Upper lobe of left lung (tissue), 6 donors: Measurements from ENCODE around the gene SPTB. TPM values are rescaled to one million over a fixed set of nuclear protein-coding genes. Genes with fewer than 3 reads are reported as not detected.
A peak's percentile ranks its signal among the peaks of the same experiment; 100 is the strongest.

Experiments used
- ATAC-seq, 2 donors: fragments of 200-7000 bp; cut with Tn5 transposase; one replicate each; pipeline ENCODE4 v1.9.1; 2022; ENCODE audit warnings: mild to moderate bottlenecking in 2 of 2, moderate library complexity in 2 of 2; ENCODE audit not compliant: low FRiP score in 2 of 2
- DNase-seq, 2 donors: peaks; one replicate each; pipeline ENCODE4 v3.0.0-alpha.2; 2019 to 2020
- H3K27ac ChIP-seq, 4 donors: fragments of 200-600 bp; sonication (generic); one replicate each; pipeline ENCODE4 v1.5.1; 2016 to 2019
- H3K27me3 ChIP-seq, 4 donors: fragments of 200-600 bp; sonication (generic); one replicate each; pipeline ENCODE4 v1.5.1; 2017 to 2019
- H3K36me3 ChIP-seq, 4 donors: fragments of 200-600 bp; sonication (generic); one replicate each; pipeline ENCODE4 v1.5.1; 2016 to 2019
- H3K4me1 ChIP-seq, 4 donors: fragments of 200-600 bp; sonication (generic); one replicate each; pipeline ENCODE4 v1.5.1; 2018 to 2019
- H3K4me3 ChIP-seq, 4 donors: fragments of 200-600 bp; sonication (generic); one replicate each; pipeline ENCODE4 v1.5.1; 2017 to 2019; ENCODE audit warnings: mild to moderate bottlenecking in 2 of 4, moderate library complexity in 1 of 4
- H3K9me3 ChIP-seq, 4 donors: fragments of 200-600 bp; sonication (generic); one replicate each; pipeline ENCODE4 v1.5.1; 2018 to 2019
- EP300 ChIP-seq, 4 donors: sonication (generic); formaldehyde crosslinking; IDR thresholded peaks; one replicate each; pipeline ENCODE4 v1.5.1; 2017; ENCODE audit warnings: antibody characterized with exemption in 4 of 4, control low read depth in 2 of 4
- POLR2A ChIP-seq, 4 donors: fragments of 450-650 bp; IDR thresholded peaks; one replicate each; pipeline ENCODE4 v1.5.1; 2016 to 2017; ENCODE audit warnings: antibody characterized with exemption in 4 of 4, mild to moderate bottlenecking in 2 of 4
- POLR2AphosphoS5 ChIP-seq, 2 donors: sonication (generic); formaldehyde crosslinking; IDR thresholded peaks; one replicate each; pipeline ENCODE4 v1.5.1; 2017; ENCODE audit warnings: antibody characterized with exemption in 2 of 2
- WGBS, 2 donors: methylation state at CpG; one replicate each; pipeline ENCODE4 v1.1.5; 2017 to 2018; 5-methylcytosine and 5-hydroxymethylcytosine counted together
- total RNA-seq, 6 donors: library from RNA; depleted of rRNA in 4 of 6; stranded (reverse); fragments of >200 nt in 4 of 6; gene quantifications; one replicate each; pipeline versions ENCODE4 v1.1.0 to v1.2.1, GENCODE V29; 2016 to 2021
- TF ChIP-seq, protein P1 (sequence below), 6 experiments: fragments of 450-650 bp in 4 of 6; fragments of 200-600 bp in 2 of 6; sonication (generic) in 2 of 6; IDR thresholded peaks; one replicate each; pipeline ENCODE4 v1.5.1; 2016 to 2019; ENCODE audit warnings: antibody characterized with exemption in 6 of 6
- donor health status: DM: no; HTN: no; CAD: no; lungs with moderate emphysema.
- donor health status: DM: no; HTN: yes; CAD: no; lungs with severe emphysema.

The SPTB gene
- total RNA-seq, 6 donors from 2014 or later = 2.1 to 3.3 (median 2.7) TPM

GRCh38 chr14:64926398-64926995, 46.8 kb upstream of the SPTB start:
- TF ChIP-seq POLR2AphosphoS5 (IDR thresholded peaks at IDR 0.05) (no peak), POLR2A (IDR thresholded peaks at IDR 0.05) (no peak), EP300 (IDR thresholded peaks at IDR 0.05) (no peak)
- TF ChIP-seq, protein P1, sequence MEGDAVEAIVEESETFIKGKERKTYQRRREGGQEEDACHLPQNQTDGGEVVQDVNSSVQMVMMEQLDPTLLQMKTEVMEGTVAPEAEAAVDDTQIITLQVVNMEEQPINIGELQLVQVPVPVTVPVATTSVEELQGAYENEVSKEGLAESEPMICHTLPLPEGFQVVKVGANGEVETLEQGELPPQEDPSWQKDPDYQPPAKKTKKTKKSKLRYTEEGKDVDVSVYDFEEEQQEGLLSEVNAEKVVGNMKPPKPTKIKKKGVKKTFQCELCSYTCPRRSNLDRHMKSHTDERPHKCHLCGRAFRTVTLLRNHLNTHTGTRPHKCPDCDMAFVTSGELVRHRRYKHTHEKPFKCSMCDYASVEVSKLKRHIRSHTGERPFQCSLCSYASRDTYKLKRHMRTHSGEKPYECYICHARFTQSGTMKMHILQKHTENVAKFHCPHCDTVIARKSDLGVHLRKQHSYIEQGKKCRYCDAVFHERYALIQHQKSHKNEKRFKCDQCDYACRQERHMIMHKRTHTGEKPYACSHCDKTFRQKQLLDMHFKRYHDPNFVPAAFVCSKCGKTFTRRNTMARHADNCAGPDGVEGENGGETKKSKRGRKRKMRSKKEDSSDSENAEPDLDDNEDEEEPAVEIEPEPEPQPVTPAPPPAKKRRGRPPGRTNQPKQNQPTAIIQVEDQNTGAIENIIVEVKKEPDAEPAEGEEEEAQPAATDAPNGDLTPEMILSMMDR (IDR thresholded peaks at IDR 0.05) = no peak
- H3K27ac ChIP-seq = no peak overlapping the region
- peaks cover 0 to 6% (median 0%) of the 10 kb centered on the region in 4 donors for H3K4me1 ChIP-seq
- ATAC-seq (no peak), DNase-seq (no peak)
- 60 to 73% methylated on average over 4 of the region's 4 CpGs for WGBS, 2 donors
- no peaks in the 10 kb centered on the region for H3K9me3 ChIP-seq
- H3K27me3 ChIP-seq = no peaks in the 10 kb centered on the region
- peaks cover 0 to 71% (median 14%) of the 10 kb centered on the region in 4 donors for H3K36me3 ChIP-seq
- no peak overlapping the region for H3K4me3 ChIP-seq

DNA sequence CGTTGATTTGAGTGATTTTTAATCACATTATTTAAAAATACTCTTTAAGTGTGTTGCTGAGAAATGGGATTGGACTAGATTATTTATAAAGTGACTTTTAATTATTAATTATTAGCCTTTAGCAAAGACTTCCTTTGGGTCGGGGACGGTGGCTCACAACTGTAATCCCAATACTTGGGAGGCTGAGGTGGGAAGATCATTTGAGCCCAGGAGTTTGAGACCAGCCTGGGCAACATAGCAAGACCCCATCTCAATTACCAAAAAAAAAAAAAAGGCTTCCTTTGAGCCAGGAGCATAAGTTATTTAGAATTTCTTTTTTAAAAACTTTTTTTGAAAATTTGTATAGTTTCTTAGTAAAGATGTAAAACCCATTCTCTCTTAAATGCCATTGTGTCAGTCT, 43.3 kb upstream of the SPTB start:
- TF ChIP-seq, protein P1 (IDR thresholded peaks at IDR 0.05) = no peak
- TF ChIP-seq EP300 (IDR thresholded peaks at IDR 0.05) (no peak), POLR2A (IDR thresholded peaks at IDR 0.05) (no peak), POLR2AphosphoS5 (IDR thresholded peaks at IDR 0.05) (no peak)
- no peak for DNase-seq
- 87 to 95% methylated on average over 3 of the region's 3 CpGs for WGBS, 2 donors
- no peaks in the 10 kb centered on the region for H3K9me3 ChIP-seq
- no peaks in the 10 kb centered on the region for H3K27me3 ChIP-seq
- H3K36me3 ChIP-seq = peaks cover 0 to 38% (median 12%) of the 10 kb centered on the region in 4 donors
- peaks cover 6 to 26% (median 10%) of the 10 kb centered on the region in 4 donors for H3K4me1 ChIP-seq
- no peak overlapping the region for H3K4me3 ChIP-seq
- H3K27ac ChIP-seq = no peak overlapping the region
- no peak for ATAC-seq

- Histone ChIP-seq H3K27me3 (no peaks in the 10 kb centered on the region), H3K4me1 (peaks cover 16 to 47% (median 18%) of the 10 kb centered on the region in 4 donors), H3K9me3 (no peaks in the 10 kb centered on the region), H3K36me3 (peaks cover 0 to 16% (median 7%) of the 10 kb centered on the region in 4 donors), H3K4me3 (no peak overlapping the region), H3K27ac (no peak overlapping the region)
- ATAC-seq = no peak
- DNase-seq = no peak
- no peak for TF ChIP-seq EP300 (IDR thresholded peaks at IDR 0.05)
- WGBS, 2 donors = 81 to 82% methylated on average over 2 of the region's 2 CpGs
Measured at GRCh38 chr14:64920465-64920864, 40.8 kb upstream of the SPTB start.

DNA sequence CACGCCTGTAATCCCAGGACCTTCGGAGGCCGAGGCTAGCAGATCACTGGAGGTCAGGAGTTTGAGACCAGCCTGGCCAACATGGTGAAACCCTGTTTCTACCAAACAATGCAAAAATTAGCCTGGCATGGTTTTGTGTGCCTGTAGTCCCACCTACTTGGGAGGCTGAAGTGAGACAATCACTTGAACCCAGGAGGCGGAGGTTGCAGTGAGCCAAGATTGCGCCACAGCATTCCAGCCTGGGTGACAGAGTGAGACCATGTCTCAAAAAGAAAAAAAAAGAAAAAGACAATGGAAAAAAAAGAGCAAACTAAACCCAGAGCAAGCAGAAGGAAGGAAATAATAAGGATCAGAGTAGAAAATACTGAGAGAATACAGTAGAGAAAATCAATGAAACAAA, 39.9 kb upstream of the SPTB start:
- Histone ChIP-seq H3K36me3 (peaks cover 0 to 8% (median 3%) of the 10 kb centered on the region in 4 donors), H3K4me3 (no peak overlapping the region), H3K27ac (peak overlapping the region in 1 of 4 donors; percentile 40), H3K9me3 (no peaks in the 10 kb centered on the region), H3K4me1 (peaks cover 22 to 53% (median 24%) of the 10 kb centered on the region in 4 donors), H3K27me3 (no peaks in the 10 kb centered on the region)
- 71 to 72% methylated on average over 5 of the region's 5 CpGs for WGBS, 2 donors
- DNase-seq = peak in 1 of 2 donors; percentile 52
- no peak for ATAC-seq
- TF ChIP-seq, protein P1 (IDR thresholded peaks at IDR 0.05) = no peak
- TF ChIP-seq POLR2A (IDR thresholded peaks at IDR 0.05) (no peak), EP300 (IDR thresholded peaks at IDR 0.05) (no peak), POLR2AphosphoS5 (IDR thresholded peaks at IDR 0.05) (no peak)

- ATAC-seq = no peak
- peak overlapping the region in 1 of 4 donors; percentile 40 for H3K27ac ChIP-seq
Measured at GRCh38 chr14:64919215-64919614, 39.5 kb upstream of the SPTB start.

More at GRCh38 chr14:64919215-64919614, 39.5 kb upstream of the SPTB start:
- peaks cover 22 to 53% (median 24%) of the 10 kb centered on the region in 4 donors for H3K4me1 ChIP-seq
- peaks cover 0 to 4% (median 1%) of the 10 kb centered on the region in 4 donors for H3K36me3 ChIP-seq
- TF ChIP-seq POLR2AphosphoS5 (IDR thresholded peaks at IDR 0.05) (no peak), EP300 (IDR thresholded peaks at IDR 0.05) (no peak), POLR2A (IDR thresholded peaks at IDR 0.05) (no peak)
- TF ChIP-seq, protein P1 (IDR thresholded peaks at IDR 0.05) = no peak
- H3K27me3 ChIP-seq = no peaks in the 10 kb centered on the region
- H3K9me3 ChIP-seq = no peaks in the 10 kb centered on the region
- no peak for DNase-seq
- no peak overlapping the region for H3K4me3 ChIP-seq
